Transverse colon (tissue), 4 donors: Measurements from ENCODE around the gene RNF150. TPM values are rescaled to one million over a fixed set of nuclear protein-coding genes. Genes with fewer than 3 reads are reported as not detected.

Experiments used
- DNase-seq: peaks from one replicate; pipeline ENCODE4 v3.0.0-alpha.2; 2019
- H3K27ac ChIP-seq, 4 donors: fragments of 200-600 bp; sonication (generic); 2 replicates each; pipeline ENCODE4 v1.5.1; 2016 to 2018; ENCODE audit warnings: inconsistent platforms in 4 of 4
- H3K27me3 ChIP-seq: fragments of 200-600 bp; sonication (generic); 2 replicates; pipeline ENCODE4 v1.5.1; 2017; ENCODE audit warnings: inconsistent platforms
- H3K36me3 ChIP-seq, 4 donors: fragments of 200-600 bp; sonication (generic); 2 replicates each; pipeline ENCODE4 v1.5.1; 2017 to 2019; ENCODE audit warnings: inconsistent platforms in 4 of 4
- H3K4me1 ChIP-seq, 4 donors: fragments of 200-600 bp; sonication (generic); 2 replicates each; pipeline ENCODE4 v1.5.1; 2017 to 2020; ENCODE audit warnings: inconsistent platforms in 4 of 4
- H3K4me3 ChIP-seq, 4 donors: fragments of 200-600 bp; sonication (generic); 1 replicate in 1 of 4; 2 replicates in 3 of 4; pipeline versions ENCODE4 v1.5.1 to v1.6.1; 2017 to 2019; ENCODE audit warnings: inconsistent platforms in 4 of 4
- H3K9me3 ChIP-seq, 2 donors: fragments of 200-600 bp; sonication (generic); 2 replicates each; pipeline ENCODE4 v1.5.1; 2017 to 2019; ENCODE audit warnings: inconsistent platforms in 2 of 2
- EP300 ChIP-seq: sonication (generic); formaldehyde crosslinking; IDR thresholded peaks from one replicate; pipeline ENCODE4 v1.6.1; 2017; ENCODE audit warnings: antibody characterized with exemption, low read depth
- POLR2A ChIP-seq: fragments of 450-650 bp; IDR thresholded peaks from one replicate; pipeline ENCODE4 v1.6.1; 2016; ENCODE audit warnings: antibody characterized with exemption, mild to moderate bottlenecking, moderate library complexity
- POLR2AphosphoS5 ChIP-seq, 3 donors: sonication (generic); formaldehyde crosslinking; IDR thresholded peaks; one replicate each; pipeline ENCODE4 v1.6.1; 2016; ENCODE audit warnings: antibody characterized with exemption in 3 of 3
- WGBS, 2 donors: methylation state at CpG; one replicate each; pipeline ENCODE4 v1.1.5; 2018; ENCODE audit warnings: low coverage in 1 of 2; 5-methylcytosine and 5-hydroxymethylcytosine counted together
- in situ Hi-C, 4 donors: fragments of 200-750 bp; cut with MboI; loops; one replicate each; pipeline versions ENCODE4 v1.15.0 to v1.15.1; 2017; ENCODE audit warnings: low sequenced_read_pairs in 3 of 4, low pct_ligation_motif_present in 1 of 4, low pct_unique_long_range_greater_than_20kb in 1 of 4
- intact Hi-C: fragments of 100-400 bp; cut with DNase I; formaldehyde crosslinking; loops from one replicate; pipeline ENCODE4 v1.15.1; 2023; ENCODE audit warnings: low total_unique reads
- total RNA-seq, 4 donors: library from RNA; depleted of rRNA; stranded (reverse); fragments of >200 nt; gene quantifications; one replicate each; pipeline ENCODE4 v1.1.0, GENCODE V29; 2016
- TF ChIP-seq, protein P1 (sequence below), 5 experiments: fragments of 200-600 bp in 3 of 5; fragments of 450-650 bp in 2 of 5; sonication (generic) in 3 of 5; IDR thresholded peaks; 1 replicate in 2 of 5; 2 replicates in 3 of 5; pipeline ENCODE4 v1.5.1; 2016 to 2017; ENCODE audit warnings: antibody characterized with exemption in 5 of 5, inconsistent platforms in 3 of 5, mild to moderate bottlenecking in 2 of 5, moderate library complexity in 1 of 5

The RNF150 gene
- total RNA-seq, 4 donors from 2014 or later = 2.8 to 15.3 (median 7.9) TPM

DNA sequence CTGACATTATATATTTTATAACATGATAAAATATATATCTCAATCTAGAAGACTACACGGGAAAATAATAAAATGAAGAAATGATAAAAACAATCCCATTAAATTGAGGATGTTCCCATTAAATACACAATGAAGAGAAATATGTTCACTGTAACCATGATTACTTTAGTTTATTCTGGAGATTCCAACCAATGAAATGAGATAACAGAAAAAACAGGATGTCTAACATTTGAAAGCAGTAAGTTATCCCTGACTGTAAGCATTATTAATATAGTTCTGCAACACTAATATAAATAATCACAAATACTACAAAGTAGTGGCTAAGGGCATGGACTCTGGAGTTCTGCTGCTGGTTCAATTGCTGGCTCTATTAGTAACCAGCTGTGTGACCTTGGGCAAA is 169.4 kb downstream of the RNF150 start:
- TF ChIP-seq, protein P1, sequence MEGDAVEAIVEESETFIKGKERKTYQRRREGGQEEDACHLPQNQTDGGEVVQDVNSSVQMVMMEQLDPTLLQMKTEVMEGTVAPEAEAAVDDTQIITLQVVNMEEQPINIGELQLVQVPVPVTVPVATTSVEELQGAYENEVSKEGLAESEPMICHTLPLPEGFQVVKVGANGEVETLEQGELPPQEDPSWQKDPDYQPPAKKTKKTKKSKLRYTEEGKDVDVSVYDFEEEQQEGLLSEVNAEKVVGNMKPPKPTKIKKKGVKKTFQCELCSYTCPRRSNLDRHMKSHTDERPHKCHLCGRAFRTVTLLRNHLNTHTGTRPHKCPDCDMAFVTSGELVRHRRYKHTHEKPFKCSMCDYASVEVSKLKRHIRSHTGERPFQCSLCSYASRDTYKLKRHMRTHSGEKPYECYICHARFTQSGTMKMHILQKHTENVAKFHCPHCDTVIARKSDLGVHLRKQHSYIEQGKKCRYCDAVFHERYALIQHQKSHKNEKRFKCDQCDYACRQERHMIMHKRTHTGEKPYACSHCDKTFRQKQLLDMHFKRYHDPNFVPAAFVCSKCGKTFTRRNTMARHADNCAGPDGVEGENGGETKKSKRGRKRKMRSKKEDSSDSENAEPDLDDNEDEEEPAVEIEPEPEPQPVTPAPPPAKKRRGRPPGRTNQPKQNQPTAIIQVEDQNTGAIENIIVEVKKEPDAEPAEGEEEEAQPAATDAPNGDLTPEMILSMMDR (IDR thresholded peaks at IDR 0.05) = no peak
- TF ChIP-seq POLR2AphosphoS5 (IDR thresholded peaks at IDR 0.05) (no peak), POLR2A (no peak), EP300 (no peak)
- no peak overlapping the region for H3K4me3 ChIP-seq
- 69 to 84% methylated on average over 1 of the region's 1 CpG for WGBS, 2 donors
- no peak for DNase-seq
- H3K4me1 ChIP-seq = no peaks in the 10 kb centered on the region
- in situ Hi-C loops = no loop called here
- H3K36me3 ChIP-seq = no peaks in the 10 kb centered on the region
- no peaks in the 10 kb centered on the region for H3K27me3 ChIP-seq
- intact Hi-C loops = no loop called here
- no peak overlapping the region for H3K27ac ChIP-seq
- H3K9me3 ChIP-seq = no peaks in the 10 kb centered on the region

DNA sequence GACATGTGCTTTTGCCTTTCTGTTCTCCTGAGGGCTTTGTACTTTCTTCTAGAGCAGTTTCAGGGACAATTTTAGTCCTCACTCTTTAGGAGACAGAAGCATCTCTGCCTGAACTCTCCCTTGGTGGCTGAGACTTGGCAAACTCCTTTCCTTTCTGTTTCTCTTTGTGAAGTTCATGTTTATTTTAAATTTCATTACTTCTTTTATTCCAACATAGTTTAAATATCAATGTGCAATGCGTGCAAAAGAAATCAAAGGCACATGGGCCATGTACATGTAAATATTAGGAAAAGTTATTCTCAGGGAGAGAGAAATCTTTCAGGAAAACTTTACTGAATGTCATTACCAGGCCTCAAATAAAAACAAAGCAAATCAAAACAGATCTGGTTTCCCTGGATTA is 177.6 kb downstream of the RNF150 start:
- DNase-seq = no peak
- Histone ChIP-seq H3K27me3 (no peaks in the 10 kb centered on the region), H3K9me3 (no peaks in the 10 kb centered on the region), H3K27ac (peak overlapping the region; percentile 35 to 75 (median 46)), H3K4me3 (no peak overlapping the region), H3K4me1 (peaks cover 0 to 8% (median 1%) of the 10 kb centered on the region in 4 donors), H3K36me3 (no peaks in the 10 kb centered on the region)
- 50 to 71% methylated on average over 1 of the region's 1 CpG for WGBS, 2 donors
- in situ Hi-C loops = no loop called here
- TF ChIP-seq POLR2AphosphoS5 (IDR thresholded peaks at IDR 0.05) (no peak), EP300 (no peak), POLR2A (no peak)
- TF ChIP-seq, protein P1 (IDR thresholded peaks at IDR 0.05) = no peak
- intact Hi-C loops = no loop called here

DNA sequence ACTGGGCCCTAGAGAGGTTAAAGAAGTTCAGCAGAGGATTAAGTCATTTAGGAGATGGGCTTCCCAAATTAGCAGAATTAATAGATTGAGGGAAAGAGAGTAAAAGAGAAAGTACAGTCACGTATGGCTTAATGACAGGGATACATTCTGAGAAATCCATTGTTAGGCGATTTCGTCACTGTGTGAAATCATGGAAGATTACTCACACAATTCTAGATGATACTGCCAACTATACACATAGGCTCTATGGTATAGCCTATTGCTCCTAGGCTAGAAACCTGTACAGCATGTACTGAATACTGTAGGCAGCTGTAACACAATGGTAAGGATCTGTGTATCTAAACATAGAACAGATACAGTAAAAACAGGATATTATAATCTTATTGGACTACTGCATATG is 180.6 kb downstream of the RNF150 start:
- intact Hi-C loops = no loop called here
- WGBS, 2 donors = 64 to 87% methylated on average over 3 of the region's 3 CpGs
- no peaks in the 10 kb centered on the region for H3K36me3 ChIP-seq
- H3K4me3 ChIP-seq = no peak overlapping the region
- no peak for DNase-seq
- H3K27ac ChIP-seq = peak overlapping the region in 1 of 4 donors; percentile 1
- no peaks in the 10 kb centered on the region for H3K9me3 ChIP-seq
- peaks cover 0 to 8% (median 1%) of the 10 kb centered on the region in 4 donors for H3K4me1 ChIP-seq
- in situ Hi-C loops = no loop called here
- H3K27me3 ChIP-seq = no peaks in the 10 kb centered on the region
- no peak for TF ChIP-seq EP300
- no peak for TF ChIP-seq POLR2AphosphoS5 (IDR thresholded peaks at IDR 0.05)
- TF ChIP-seq, protein P1 (IDR thresholded peaks at IDR 0.05) = no peak
- TF ChIP-seq POLR2A = no peak

DNA sequence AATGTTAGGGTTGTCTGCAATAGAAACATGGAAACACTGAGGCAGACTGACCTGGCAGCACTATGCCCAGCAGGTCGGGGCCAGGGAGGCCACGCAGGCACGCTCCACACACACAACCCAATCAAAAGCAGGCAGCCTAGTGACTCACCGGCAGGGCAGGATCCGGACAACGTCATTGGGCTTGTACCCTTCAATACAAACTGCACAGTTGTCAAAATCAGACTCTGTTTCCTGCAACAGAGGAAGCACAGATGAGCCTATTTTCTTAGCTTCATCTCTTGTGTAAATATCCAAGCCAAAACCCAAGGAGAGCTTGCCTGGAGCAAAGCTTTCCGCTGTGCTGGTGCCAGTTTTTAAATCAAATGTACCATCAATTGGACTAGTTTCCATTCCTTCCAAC is 185.8 kb downstream of the RNF150 start:
- WGBS, 2 donors = 61 to 69% methylated on average over 7 of the region's 7 CpGs
- no peak overlapping the region for H3K4me3 ChIP-seq
- in situ Hi-C loops = no loop called here

More for the DNA sequence above, 185.8 kb downstream of the RNF150 start:
- peak; percentile 10 for DNase-seq
- peak; percentile 64 to 80 (median 66) for TF ChIP-seq POLR2AphosphoS5 (IDR thresholded peaks at IDR 0.05)
- TF ChIP-seq, protein P1 (IDR thresholded peaks at IDR 0.05) = no peak
- Histone ChIP-seq H3K36me3 (no peaks in the 10 kb centered on the region), H3K27ac (peak overlapping the region in 3 of 4 donors; percentile 33 to 75 (median 66)), H3K27me3 (no peaks in the 10 kb centered on the region), H3K9me3 (no peaks in the 10 kb centered on the region), H3K4me1 (peaks cover 0 to 15% (median 0%) of the 10 kb centered on the region in 4 donors)
- intact Hi-C loops = no loop called here
